Measurements from ENCODE around the gene EIF4G1.
"Not testable (repeated sequence)": the region's sequence is repeated elsewhere in the genome, so short reads cannot be mapped to it uniquely, and the experiment has no call there.

Gene EIF4G1

GRCh38 chr3:184314363-184314699, at the start of gene EIF4G1:
Gene EIF4G1, plus strand, starts transcription at chr3:184314606. Its CDS starts 1,191 bp downstream, at chr3:184315797.
- Histone ChIP-seq H3K4me3 (ENCODE audit: low read depth in 1 of 2, low read length in 1 of 2) (peak within 1 kb of the TSS; percentile 63 to 82), H3K27me3 (no peaks in the 10 kb centered on the region), H3K36me3 (peaks cover 6% of the 10 kb centered on the region), H3K9me3 (no peaks in the 10 kb centered on the region), H3K4me1 (ENCODE audit: control insufficient read depth in 1 of 2, insufficient read depth in 1 of 2, low read depth in 1 of 2, low read length in 1 of 2) (peaks cover 23 to 24% of the 10 kb centered on the region in 2 experiments), H3K27ac (peak within 1 kb of the TSS; percentile 92)
- TF ChIP-seq CTCF (IDR thresholded peaks at IDR 0.05) = peak; percentile 41

GRCh38 chr3:184267249-184267648, 47.2 kb upstream of the EIF4G1 start:
- H3K4me3 ChIP-seq (ENCODE audit: low read depth in 1 of 2, low read length in 1 of 2); H3K4me1 ChIP-seq (ENCODE audit: control insufficient read depth in 1 of 2, insufficient read depth in 1 of 2, low read depth in 1 of 2, low read length in 1 of 2); H3K36me3 ChIP-seq; H3K9me3 ChIP-seq; H3K27ac ChIP-seq: not testable (repeated sequence)
- H3K27me3 ChIP-seq = peaks cover 91% of the 10 kb centered on the region

- Histone ChIP-seq H3K27me3 (peaks cover 93% of the 10 kb centered on the region), H3K9me3 (no peaks in the 10 kb centered on the region), H3K4me3 (ENCODE audit: low read depth in 1 of 2, low read length in 1 of 2) (no peak overlapping the region), H3K36me3 (no peaks in the 10 kb centered on the region), H3K4me1 (ENCODE audit: control insufficient read depth in 1 of 2, insufficient read depth in 1 of 2, low read depth in 1 of 2, low read length in 1 of 2) (no peaks in the 10 kb centered on the region), H3K27ac (no peak overlapping the region)
- TF ChIP-seq CTCF (IDR thresholded peaks at IDR 0.05) = no peak
Observed at GRCh38 chr3:184272269-184272668, 42.1 kb upstream of the EIF4G1 start.

GRCh38 chr3:184275381-184275701, 39.1 kb upstream of the EIF4G1 start:
- no peak for TF ChIP-seq CTCF (IDR thresholded peaks at IDR 0.05)
- H3K4me1 ChIP-seq (ENCODE audit: control insufficient read depth in 1 of 2, insufficient read depth in 1 of 2, low read depth in 1 of 2, low read length in 1 of 2) = no peaks in the 10 kb centered on the region
- H3K9me3 ChIP-seq = no peaks in the 10 kb centered on the region
- H3K4me3 ChIP-seq (ENCODE audit: low read depth in 1 of 2, low read length in 1 of 2) = no peak overlapping the region
- H3K36me3 ChIP-seq = no peaks in the 10 kb centered on the region
- H3K27ac ChIP-seq = no peak overlapping the region
- peaks cover 92% of the 10 kb centered on the region for H3K27me3 ChIP-seq

- H3K27ac ChIP-seq = no peak within 1 kb of the TSS
- H3K9me3 ChIP-seq = no peaks in the 10 kb centered on the region
- no peaks in the 10 kb centered on the region for H3K4me1 ChIP-seq (ENCODE audit: control insufficient read depth in 1 of 2, insufficient read depth in 1 of 2, low read depth in 1 of 2, low read length in 1 of 2)
- TF ChIP-seq CTCF (IDR thresholded peaks at IDR 0.05) = no peak
- H3K36me3 ChIP-seq = no peaks in the 10 kb centered on the region
- H3K4me3 ChIP-seq (ENCODE audit: low read depth in 1 of 2, low read length in 1 of 2) = no peak within 1 kb of the TSS
- H3K27me3 ChIP-seq = peaks cover 91% of the 10 kb centered on the region
Observed at GRCh38 chr3:184275961-184276910, 38.2 kb upstream of the EIF4G1 start, which contains the start of gene ECE2. Gene ECE2, plus strand, starts transcription at chr3:184276022. Its CDS starts 132 bp downstream, at chr3:184276154.

GRCh38 chr3:184277366-184277765, 37.0 kb upstream of the EIF4G1 start:
- H3K4me3 ChIP-seq (ENCODE audit: low read depth in 1 of 2, low read length in 1 of 2) = no peak overlapping the region
- TF ChIP-seq CTCF (IDR thresholded peaks at IDR 0.05) = no peak
- no peaks in the 10 kb centered on the region for H3K4me1 ChIP-seq (ENCODE audit: control insufficient read depth in 1 of 2, insufficient read depth in 1 of 2, low read depth in 1 of 2, low read length in 1 of 2)
- no peaks in the 10 kb centered on the region for H3K36me3 ChIP-seq
- no peak overlapping the region for H3K27ac ChIP-seq
- no peaks in the 10 kb centered on the region for H3K9me3 ChIP-seq
- H3K27me3 ChIP-seq = peaks cover 82% of the 10 kb centered on the region
